ENCODE measurements around the gene THBS1.

Gene THBS1

GRCh38 chr15:39574427-39574826 lies 6.5 kb upstream of the THBS1 start:
- H3K4me1 ChIP-seq (ENCODE audit: insufficient read depth, low read length), result peaks cover 26% of the 10 kb centered on the region
- H3K27me3 ChIP-seq (ENCODE audit: control insufficient read depth in 1 of 2, insufficient read depth in 2 of 2, low read length in 2 of 2), result no peaks in the 10 kb centered on the region
- no peak overlapping the region for H3K27ac ChIP-seq (ENCODE audit: low read depth, low read length)
- no peak overlapping the region for H3K9ac ChIP-seq (ENCODE audit: low read length)
- no peaks in the 10 kb centered on the region for H3K9me3 ChIP-seq (ENCODE audit: low read length)
- no peaks in the 10 kb centered on the region for H3K36me3 ChIP-seq (ENCODE audit: insufficient read depth, low read length)
- no peak overlapping the region for H3K4me3 ChIP-seq (ENCODE audit: low read depth in 1 of 2, low read length in 2 of 2)

- Histone ChIP-seq H3K36me3 (ENCODE audit: insufficient read depth, low read length) (no peaks in the 10 kb centered on the region), H3K9me3 (ENCODE audit: low read length) (no peaks in the 10 kb centered on the region), H3K27ac (ENCODE audit: low read depth, low read length) (no peak overlapping the region), H3K4me1 (ENCODE audit: insufficient read depth, low read length) (peaks cover 26% of the 10 kb centered on the region), H3K9ac (ENCODE audit: low read length) (no peak overlapping the region), H3K27me3 (ENCODE audit: control insufficient read depth in 1 of 2, insufficient read depth in 2 of 2, low read length in 2 of 2) (no peaks in the 10 kb centered on the region), H3K4me3 (ENCODE audit: low read depth in 1 of 2, low read length in 2 of 2) (no peak overlapping the region)
Measured at GRCh38 chr15:39575180-39575579, 5.7 kb upstream of the THBS1 start.

GRCh38 chr15:39578851-39579486 lies 1.9 kb upstream of the THBS1 start:
- peak overlapping the region in 1 of 2 donors; percentile 63 for H3K4me3 ChIP-seq (ENCODE audit: low read depth in 1 of 2, low read length in 2 of 2)
- H3K4me1 ChIP-seq (ENCODE audit: insufficient read depth, low read length), result peaks cover 29% of the 10 kb centered on the region

DNA sequence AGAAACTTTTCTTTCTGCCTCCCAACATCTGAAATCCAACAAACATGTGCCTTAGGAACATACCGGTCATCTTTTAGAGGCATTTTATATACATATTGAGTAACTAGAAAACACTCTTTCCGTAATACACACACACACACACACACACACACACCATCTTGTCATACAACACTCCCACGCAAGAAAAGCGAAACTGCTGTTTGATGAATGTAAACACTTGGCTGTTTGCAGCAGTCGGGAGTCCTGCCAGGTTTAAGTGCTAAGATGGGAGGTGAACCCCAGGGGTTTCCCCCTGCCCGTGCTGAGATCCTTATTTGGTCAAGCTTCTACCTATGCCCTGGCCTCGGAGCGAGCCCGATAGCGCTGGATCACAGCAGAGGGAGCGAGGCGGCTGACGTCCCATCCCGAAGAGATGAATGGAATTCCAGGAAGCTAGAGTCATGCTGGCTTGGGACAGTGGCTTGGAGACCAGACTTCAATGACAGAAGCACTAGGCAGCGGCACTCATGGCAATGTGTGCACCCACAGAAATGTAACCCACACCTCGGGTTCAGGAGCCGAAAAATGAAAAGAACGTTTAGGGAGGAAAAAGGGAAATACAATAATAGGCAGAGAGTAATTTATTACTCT lies 1.3 kb upstream of the THBS1 start:
- Histone ChIP-seq H3K27ac (ENCODE audit: low read depth, low read length) (peak overlapping the region; percentile 67), H3K9me3 (ENCODE audit: low read length) (no peaks in the 10 kb centered on the region), H3K36me3 (ENCODE audit: insufficient read depth, low read length) (peaks cover 25% of the 10 kb centered on the region), H3K4me3 (ENCODE audit: low read depth in 1 of 2, low read length in 2 of 2) (peak overlapping the region; percentile 63 to 66), H3K4me1 (ENCODE audit: insufficient read depth, low read length) (peaks cover 33% of the 10 kb centered on the region), H3K9ac (ENCODE audit: low read length) (peak overlapping the region; percentile 27), H3K27me3 (ENCODE audit: control insufficient read depth in 1 of 2, insufficient read depth in 2 of 2, low read length in 2 of 2) (no peaks in the 10 kb centered on the region)

More at GRCh38 chr15:39578851-39579486, 1.9 kb upstream of the THBS1 start:
- H3K36me3 ChIP-seq (ENCODE audit: insufficient read depth, low read length), result peaks cover 18% of the 10 kb centered on the region
- H3K27ac ChIP-seq (ENCODE audit: low read depth, low read length), result peak overlapping the region; percentile 67
- H3K27me3 ChIP-seq (ENCODE audit: control insufficient read depth in 1 of 2, insufficient read depth in 2 of 2, low read length in 2 of 2), result no peaks in the 10 kb centered on the region
- H3K9me3 ChIP-seq (ENCODE audit: low read length), result no peaks in the 10 kb centered on the region
- peak overlapping the region; percentile 27 for H3K9ac ChIP-seq (ENCODE audit: low read length)

GRCh38 chr15:39580117-39580484 lies 778 bp upstream of the THBS1 start:
- peak overlapping the region; percentile 67 for H3K27ac ChIP-seq (ENCODE audit: low read depth, low read length)
- no peak overlapping the region for H3K9ac ChIP-seq (ENCODE audit: low read length)
- H3K4me1 ChIP-seq (ENCODE audit: insufficient read depth, low read length), result peaks cover 38% of the 10 kb centered on the region
- peak overlapping the region; percentile 63 to 66 for H3K4me3 ChIP-seq (ENCODE audit: low read depth in 1 of 2, low read length in 2 of 2)
- H3K36me3 ChIP-seq (ENCODE audit: insufficient read depth, low read length), result peaks cover 30% of the 10 kb centered on the region
- H3K9me3 ChIP-seq (ENCODE audit: low read length), result no peaks in the 10 kb centered on the region
- H3K27me3 ChIP-seq (ENCODE audit: control insufficient read depth in 1 of 2, insufficient read depth in 2 of 2, low read length in 2 of 2), result no peaks in the 10 kb centered on the region

GRCh38 chr15:39581242-39581792 lies 438 bp downstream of the THBS1 start:
- Histone ChIP-seq H3K27ac (ENCODE audit: low read depth, low read length) (peak overlapping the region; percentile 67), H3K4me3 (ENCODE audit: low read depth in 1 of 2, low read length in 2 of 2) (peak overlapping the region; percentile 63 to 66), H3K4me1 (ENCODE audit: insufficient read depth, low read length) (peaks cover 50% of the 10 kb centered on the region), H3K9me3 (ENCODE audit: low read length) (no peaks in the 10 kb centered on the region), H3K27me3 (ENCODE audit: control insufficient read depth in 1 of 2, insufficient read depth in 2 of 2, low read length in 2 of 2) (no peaks in the 10 kb centered on the region), H3K36me3 (ENCODE audit: insufficient read depth, low read length) (peaks cover 42% of the 10 kb centered on the region), H3K9ac (ENCODE audit: low read length) (peak overlapping the region; percentile 41)

DNA sequence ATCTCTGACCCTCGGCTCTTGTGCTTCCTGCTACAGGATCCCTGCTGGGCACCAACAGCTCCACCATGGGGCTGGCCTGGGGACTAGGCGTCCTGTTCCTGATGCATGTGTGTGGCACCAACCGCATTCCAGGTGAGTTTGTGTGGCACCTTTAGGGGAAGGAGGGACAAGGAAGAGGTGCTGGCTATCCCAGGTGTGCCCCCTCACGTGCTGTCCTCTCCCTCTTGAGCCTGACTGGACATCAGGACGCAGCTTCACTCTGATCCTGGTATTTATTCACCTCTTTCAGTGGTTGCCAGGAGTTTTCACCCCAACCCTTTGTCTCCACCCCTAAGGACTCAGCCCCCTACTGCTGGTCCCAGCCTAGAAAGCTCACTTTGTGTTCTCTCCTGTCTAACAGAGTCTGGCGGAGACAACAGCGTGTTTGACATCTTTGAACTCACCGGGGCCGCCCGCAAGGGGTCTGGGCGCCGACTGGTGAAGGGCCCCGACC lies 960 bp downstream of the THBS1 start:
- peak overlapping the region; percentile 41 for H3K9ac ChIP-seq (ENCODE audit: low read length)
- no peaks in the 10 kb centered on the region for H3K27me3 ChIP-seq (ENCODE audit: control insufficient read depth in 1 of 2, insufficient read depth in 2 of 2, low read length in 2 of 2)
- peaks cover 55% of the 10 kb centered on the region for H3K4me1 ChIP-seq (ENCODE audit: insufficient read depth, low read length)
- no peaks in the 10 kb centered on the region for H3K9me3 ChIP-seq (ENCODE audit: low read length)
- peaks cover 47% of the 10 kb centered on the region for H3K36me3 ChIP-seq (ENCODE audit: insufficient read depth, low read length)
- peak overlapping the region; percentile 63 to 66 for H3K4me3 ChIP-seq (ENCODE audit: low read depth in 1 of 2, low read length in 2 of 2)
- peak overlapping the region; percentile 67 for H3K27ac ChIP-seq (ENCODE audit: low read depth, low read length)

GRCh38 chr15:39582286-39582976 lies 1.6 kb downstream of the THBS1 start:
- Histone ChIP-seq H3K9me3 (ENCODE audit: low read length) (no peaks in the 10 kb centered on the region), H3K36me3 (ENCODE audit: insufficient read depth, low read length) (peaks cover 53% of the 10 kb centered on the region), H3K27me3 (ENCODE audit: control insufficient read depth in 1 of 2, insufficient read depth in 2 of 2, low read length in 2 of 2) (no peaks in the 10 kb centered on the region), H3K9ac (ENCODE audit: low read length) (peak overlapping the region; percentile 41), H3K4me1 (ENCODE audit: insufficient read depth, low read length) (peaks cover 61% of the 10 kb centered on the region), H3K4me3 (ENCODE audit: low read depth in 1 of 2, low read length in 2 of 2) (peak overlapping the region; percentile 63 to 66), H3K27ac (ENCODE audit: low read depth, low read length) (peak overlapping the region; percentile 67)

GRCh38 chr15:39582977-39583595 lies 2.2 kb downstream of the THBS1 start:
- H3K4me3 ChIP-seq (ENCODE audit: low read depth in 1 of 2, low read length in 2 of 2), result peak overlapping the region; percentile 63 to 66
- no peaks in the 10 kb centered on the region for H3K27me3 ChIP-seq (ENCODE audit: control insufficient read depth in 1 of 2, insufficient read depth in 2 of 2, low read length in 2 of 2)
- H3K9ac ChIP-seq (ENCODE audit: low read length), result peak overlapping the region; percentile 41
- peak overlapping the region; percentile 67 for H3K27ac ChIP-seq (ENCODE audit: low read depth, low read length)
- no peaks in the 10 kb centered on the region for H3K9me3 ChIP-seq (ENCODE audit: low read length)
- peaks cover 67% of the 10 kb centered on the region for H3K4me1 ChIP-seq (ENCODE audit: insufficient read depth, low read length)
- peaks cover 60% of the 10 kb centered on the region for H3K36me3 ChIP-seq (ENCODE audit: insufficient read depth, low read length)

- H3K9me3 ChIP-seq (ENCODE audit: low read length), result no peaks in the 10 kb centered on the region
- peaks cover 66% of the 10 kb centered on the region for H3K36me3 ChIP-seq (ENCODE audit: insufficient read depth, low read length)
- no peaks in the 10 kb centered on the region for H3K27me3 ChIP-seq (ENCODE audit: control insufficient read depth in 1 of 2, insufficient read depth in 2 of 2, low read length in 2 of 2)
- peak overlapping the region; percentile 63 to 66 for H3K4me3 ChIP-seq (ENCODE audit: low read depth in 1 of 2, low read length in 2 of 2)
- peaks cover 67% of the 10 kb centered on the region for H3K4me1 ChIP-seq (ENCODE audit: insufficient read depth, low read length)
- no peak overlapping the region for H3K9ac ChIP-seq (ENCODE audit: low read length)
- H3K27ac ChIP-seq (ENCODE audit: low read depth, low read length), result peak overlapping the region; percentile 67
Measured at GRCh38 chr15:39583596-39584265, 2.9 kb downstream of the THBS1 start.

Measured in muscle layer of colon (tissue), 2 donors.